Right lobe of liver (tissue), 6 donors: ENCODE data around the gene FDPS. TPM values are rescaled to one million over a fixed set of nuclear protein-coding genes. Genes with fewer than 3 reads are reported as not detected.

ENCODE experiments used
- ATAC-seq, 4 donors: fragments of 200-7000 bp; cut with Tn5 transposase; one replicate each; pipeline ENCODE4 v1.9.1; 2020; ENCODE audit warnings: mild to moderate bottlenecking in 4 of 4, moderate library complexity in 4 of 4
- DNase-seq, 3 donors: peaks; one replicate each; pipeline ENCODE4 v3.0.0-alpha.2; 2020
- H3K27ac ChIP-seq, 3 donors: fragments of 200-600 bp; one replicate each; pipeline ENCODE4 v1.8.0; 2022
- H3K27me3 ChIP-seq, 2 donors: fragments of 200-600 bp; one replicate each; pipeline ENCODE4 v1.8.0; 2022
- H3K36me3 ChIP-seq, 4 donors: fragments of 200-600 bp; sonication (generic) in 1 of 4; one replicate each; pipeline versions ENCODE4 v1.5.1 to v1.8.0; 2017 to 2022; ENCODE audit warnings: control low read depth in 1 of 4
- H3K4me1 ChIP-seq, 4 donors: fragments of 200-600 bp; sonication (generic) in 1 of 4; one replicate each; pipeline versions ENCODE4 v1.5.1 to v1.8.0; 2017 to 2022; ENCODE audit warnings: control low read depth in 1 of 4
- H3K4me3 ChIP-seq, 3 donors: fragments of 200-600 bp; one replicate each; pipeline ENCODE4 v1.8.0; 2022
- H3K9me3 ChIP-seq, 4 donors: fragments of 200-600 bp; sonication (generic) in 1 of 4; one replicate each; pipeline versions ENCODE4 v1.5.1 to v1.8.0; 2017 to 2022; ENCODE audit warnings: control low read depth in 1 of 4
- POLR2A ChIP-seq: fragments of 450-650 bp; IDR thresholded peaks from one replicate; pipeline ENCODE4 v1.6.1; 2017; ENCODE audit warnings: antibody characterized with exemption, mild to moderate bottlenecking
- WGBS: methylation state at CpG from one replicate; pipeline ENCODE4 v1.1.6; 2018; ENCODE audit warnings: low coverage, low lambda C conversion rate; ENCODE audit not compliant: insufficient coverage; ENCODE audit errors: missing lambda C conversion rate; 5-methylcytosine and 5-hydroxymethylcytosine counted together
- intact Hi-C, 2 donors: fragments of 100-400 bp; cut with DNase I; formaldehyde crosslinking; loops; one replicate each; pipeline versions ENCODE4 v1.11.2 to v1.14.1; 2022
- total RNA-seq, 6 experiments: library from RNA; depleted of rRNA in 2 of 6; stranded (reverse); fragments of >200 nt in 2 of 6; fragmentation: NEBNext Ultra II Directional in 3 of 6; extraction: Animal tissue kit (Norgen Biotek cat#: 25700) in 3 of 6; gene quantifications; one replicate each; pipeline versions ENCODE4 v1.1.0 to v1.2.4, GENCODE V29; 2016 to 2023
- TF ChIP-seq, protein P1 (sequence below), 4 donors: fragments of 200-600 bp in 3 of 4; fragments of 450-650 bp in 1 of 4; IDR thresholded peaks; one replicate each; pipeline versions ENCODE4 v1.5.1 to v1.8.0; 2016 to 2022; ENCODE audit warnings: antibody characterized with exemption in 4 of 4, mild to moderate bottlenecking in 2 of 4
- donor health status: DM: no; HTN: yes; CAD: no.
- donor health status: DM: no; HTN: no; CAD: no.
- donor health status: DM: no; HTN: no; CAD: no.
- donor health status: DM: no; HTN: yes; CAD: no.
- donor health status: DM: no; HTN: yes; CAD: no.

The FDPS gene
- total RNA-seq, 6 experiments from 2014 or later: 51.1 to 236 (median 171) TPM

DNA sequence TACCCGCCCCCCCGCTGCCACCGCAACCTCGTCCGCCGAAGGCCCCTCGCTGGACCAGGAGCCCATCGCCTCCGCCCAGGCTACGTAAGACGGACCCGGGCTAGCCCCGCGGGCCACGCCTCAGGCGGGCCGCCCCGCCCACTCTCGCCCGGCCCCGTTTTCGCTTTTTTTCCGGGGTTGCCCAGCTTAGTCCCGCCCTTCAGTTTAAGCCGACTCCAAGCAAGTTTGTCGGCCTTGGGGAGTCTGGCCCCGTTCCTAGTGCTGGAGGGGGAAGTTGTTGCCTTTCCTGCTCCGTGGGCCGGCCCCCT, 15.0 kb downstream of the FDPS start:
- Histone ChIP-seq H3K27me3 (no peaks in the 10 kb centered on the region), H3K4me3 (peak overlapping the region; percentile 73 to 93 (median 87)), H3K4me1 (peaks cover 0 to 14% (median 1%) of the 10 kb centered on the region in 4 donors), H3K9me3 (no peaks in the 10 kb centered on the region), H3K36me3 (peaks cover 0 to 10% (median 0%) of the 10 kb centered on the region in 4 donors), H3K27ac (peak overlapping the region; percentile 79 to 94 (median 84))
- ATAC-seq: peak; percentile 67 to 78 (median 72)
- WGBS: 0% methylated on average over 7 of the region's 29 CpGs
- intact Hi-C loops: loop anchor here (5.0 kb wide), 1 partner anchor 46 kb away; the partner anchor contains the start of gene HCN3 (in 2 of the 2)
- TF ChIP-seq, protein P1, sequence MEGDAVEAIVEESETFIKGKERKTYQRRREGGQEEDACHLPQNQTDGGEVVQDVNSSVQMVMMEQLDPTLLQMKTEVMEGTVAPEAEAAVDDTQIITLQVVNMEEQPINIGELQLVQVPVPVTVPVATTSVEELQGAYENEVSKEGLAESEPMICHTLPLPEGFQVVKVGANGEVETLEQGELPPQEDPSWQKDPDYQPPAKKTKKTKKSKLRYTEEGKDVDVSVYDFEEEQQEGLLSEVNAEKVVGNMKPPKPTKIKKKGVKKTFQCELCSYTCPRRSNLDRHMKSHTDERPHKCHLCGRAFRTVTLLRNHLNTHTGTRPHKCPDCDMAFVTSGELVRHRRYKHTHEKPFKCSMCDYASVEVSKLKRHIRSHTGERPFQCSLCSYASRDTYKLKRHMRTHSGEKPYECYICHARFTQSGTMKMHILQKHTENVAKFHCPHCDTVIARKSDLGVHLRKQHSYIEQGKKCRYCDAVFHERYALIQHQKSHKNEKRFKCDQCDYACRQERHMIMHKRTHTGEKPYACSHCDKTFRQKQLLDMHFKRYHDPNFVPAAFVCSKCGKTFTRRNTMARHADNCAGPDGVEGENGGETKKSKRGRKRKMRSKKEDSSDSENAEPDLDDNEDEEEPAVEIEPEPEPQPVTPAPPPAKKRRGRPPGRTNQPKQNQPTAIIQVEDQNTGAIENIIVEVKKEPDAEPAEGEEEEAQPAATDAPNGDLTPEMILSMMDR (IDR thresholded peaks at IDR 0.05): no peak
- TF ChIP-seq POLR2A: no peak
- DNase-seq: peak; percentile 90 to 93 (median 92)

DNA sequence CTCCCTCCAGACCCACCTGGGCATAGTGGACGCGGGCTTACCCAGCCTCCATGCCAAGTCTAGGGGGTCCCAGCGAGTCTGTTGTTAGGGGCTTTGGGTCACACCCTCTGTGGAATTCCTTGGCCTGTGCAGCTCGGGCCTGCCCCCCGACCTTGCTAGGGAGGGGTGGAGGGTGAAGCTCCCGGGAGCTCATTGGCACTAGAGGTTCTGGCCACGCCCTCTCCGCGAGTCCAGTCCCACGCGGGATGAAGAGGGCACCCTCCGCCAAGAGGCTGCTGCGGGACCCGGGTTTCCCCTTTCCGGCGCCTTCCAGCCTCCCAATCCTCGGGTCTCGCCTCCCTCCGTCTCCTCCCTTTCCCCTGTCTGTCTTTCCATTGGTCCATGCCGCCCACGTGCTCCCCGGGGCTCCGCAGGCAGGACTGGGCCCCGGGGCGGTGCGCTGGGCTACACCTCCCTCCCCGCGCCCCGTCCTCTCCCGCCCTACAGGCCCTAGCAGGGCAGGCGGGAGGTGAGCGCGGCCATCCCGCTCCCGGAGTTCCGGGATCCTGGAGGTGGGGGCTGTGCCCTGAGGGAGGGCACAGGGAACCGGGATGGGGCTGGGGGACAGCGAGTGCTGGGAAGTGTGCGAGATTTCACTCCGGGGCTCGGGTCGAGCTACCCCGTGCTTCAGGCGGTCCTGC, 15.5 kb downstream of the FDPS start:
- peak; percentile 66 for TF ChIP-seq POLR2A
- TF ChIP-seq, protein P1 (IDR thresholded peaks at IDR 0.05): no peak
- intact Hi-C loops: loop anchor here (5.0 kb wide), 1 partner anchor 47 kb away; the partner anchor contains the start of gene HCN3 (in 2 of the 2)

DNA sequence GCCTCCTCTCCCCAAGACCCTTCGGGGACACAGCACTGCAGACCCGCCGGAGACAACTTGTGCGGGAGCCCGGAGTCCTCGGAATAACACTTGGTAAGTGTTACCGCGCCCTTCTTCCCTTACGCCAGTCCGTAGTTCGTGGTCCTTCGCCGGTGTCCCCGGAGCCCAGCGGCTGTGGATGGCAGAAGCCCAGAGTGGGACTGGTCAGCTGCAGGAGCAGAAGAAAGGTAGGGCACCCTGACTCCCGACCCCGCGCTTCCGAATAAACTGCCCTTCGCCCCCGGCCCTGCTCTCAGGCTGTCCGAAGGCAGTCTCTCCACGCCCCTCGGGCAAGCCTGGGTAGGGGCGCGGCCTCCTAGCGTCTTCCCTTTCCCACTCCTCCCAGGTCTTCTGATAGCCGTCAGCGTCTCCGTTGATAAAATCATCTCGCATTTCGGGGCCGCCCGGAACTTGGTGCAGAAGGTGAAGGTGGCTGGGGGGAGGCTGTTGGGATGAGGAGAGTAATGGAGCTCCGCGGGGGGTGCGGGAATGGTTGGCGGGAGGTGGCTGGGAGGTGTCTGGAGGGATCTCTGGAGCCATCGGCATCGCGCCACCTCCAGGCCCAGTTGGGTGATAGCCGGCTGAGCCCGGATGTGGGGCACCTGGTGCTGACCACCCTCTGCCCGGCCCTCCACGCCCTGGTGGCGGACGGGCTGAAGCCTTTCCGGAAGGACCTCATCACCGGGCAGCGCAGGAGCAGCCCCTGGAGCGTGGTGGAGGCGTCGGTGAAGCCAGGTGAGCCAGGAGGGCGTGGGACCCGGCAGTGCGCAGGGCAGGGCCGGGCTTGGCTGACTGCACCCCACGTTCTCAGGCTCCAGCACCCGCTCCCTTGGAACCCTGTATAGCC, 16.3 kb downstream of the FDPS start:
- Histone ChIP-seq H3K4me1 (peaks cover 0 to 14% (median 1%) of the 10 kb centered on the region in 4 donors), H3K9me3 (no peaks in the 10 kb centered on the region), H3K4me3 (peak overlapping the region; percentile 73 to 93 (median 87)), H3K27me3 (no peaks in the 10 kb centered on the region), H3K36me3 (peaks cover 0 to under 1% (median 0%) of the 10 kb centered on the region in 4 donors), H3K27ac (peak overlapping the region; percentile 50 to 94 (median 84))
- 9% methylated on average over 19 of the region's 59 CpGs for WGBS
- TF ChIP-seq, protein P1 (IDR thresholded peaks at IDR 0.05): peak; percentile 23 to 34 (median 30)
- TF ChIP-seq POLR2A: no peak
- DNase-seq (peak in 2 of 3 donors; percentile 67 to 68), ATAC-seq (peak in 3 of 4 donors; percentile 0 to 2 (median 1))
- intact Hi-C loops: loop anchor here (5.0 kb wide), 2 partner anchors 48 to 73 kb away; partner anchors contain the start of gene HCN3 (in 2 of the 2)

More for the DNA sequence above, 15.5 kb downstream of the FDPS start:
- 1% methylated on average over 17 of the region's 44 CpGs for WGBS
- peaks cover 0 to 14% (median 1%) of the 10 kb centered on the region in 4 donors for H3K4me1 ChIP-seq
- H3K4me3 ChIP-seq: peak overlapping the region; percentile 73 to 93 (median 87)
- H3K9me3 ChIP-seq: no peaks in the 10 kb centered on the region
- H3K27me3 ChIP-seq: no peaks in the 10 kb centered on the region
- H3K36me3 ChIP-seq: peaks cover 0 to 5% (median 0%) of the 10 kb centered on the region in 4 donors
- peak overlapping the region; percentile 79 to 94 (median 84) for H3K27ac ChIP-seq
- ATAC-seq: peak; percentile 84 to 93 (median 88)
- peak; percentile 98 to 99 (median 98) for DNase-seq

DNA sequence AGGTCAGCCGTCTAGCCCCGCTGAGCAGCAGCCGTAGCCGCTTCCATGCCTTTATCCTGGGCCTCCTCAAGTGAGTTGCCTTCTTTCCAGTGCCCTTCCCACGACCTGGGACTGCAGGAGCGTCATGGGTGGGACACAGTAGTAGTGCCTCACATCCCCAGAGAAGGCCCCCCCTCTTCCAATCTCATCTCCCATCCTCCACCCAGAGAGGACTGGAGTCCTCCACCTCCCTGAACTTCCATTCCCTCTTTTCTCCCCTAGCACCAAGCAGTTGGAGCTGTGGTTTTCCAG, 16.9 kb downstream of the FDPS start:
- intact Hi-C loops: loop anchor here in 1 of 2 donors (5.0 kb wide), 1 partner anchor 73 kb away; no protein-coding TSS in a partner anchor
- peaks cover 0 to 6% (median 2%) of the 10 kb centered on the region in 4 donors for H3K36me3 ChIP-seq
- no peak overlapping the region for H3K27ac ChIP-seq
- H3K9me3 ChIP-seq: no peaks in the 10 kb centered on the region
- no peaks in the 10 kb centered on the region for H3K27me3 ChIP-seq
- DNase-seq (no peak), ATAC-seq (no peak)
- peaks cover 0 to 14% (median 1%) of the 10 kb centered on the region in 4 donors for H3K4me1 ChIP-seq
- TF ChIP-seq, protein P1 (IDR thresholded peaks at IDR 0.05): no peak
- TF ChIP-seq POLR2A: no peak
- H3K4me3 ChIP-seq: no peak overlapping the region
- WGBS: 100% methylated on average over 1 of the region's 6 CpGs
